H9 (cell line): ENCODE measurements around the gene COP1. TPM values are rescaled to one million over a fixed set of nuclear protein-coding genes. Genes with fewer than 3 reads are reported as not detected.

Source experiments
- DNase-seq: peaks from one replicate; pipeline ENCODE4 v3.0.0-alpha.2; 2017
- H2AFZ ChIP-seq: one replicate; pipeline ENCODE4 v1.6.1; 2013; ENCODE audit warnings: mild to moderate bottlenecking, low read length, control low read depth, moderate library complexity
- H2AK5ac ChIP-seq: 2 replicates; pipeline ENCODE4 v1.6.1; 2013; ENCODE audit warnings: low read length, control low read depth, mixed read lengths; ENCODE audit not compliant: insufficient read length
- H2BK120ac ChIP-seq: one replicate; pipeline ENCODE4 v1.6.1; 2013; ENCODE audit warnings: low read depth, mild to moderate bottlenecking, low read length, control low read depth, inconsistent platforms; ENCODE audit not compliant: poor library complexity, severe bottlenecking
- H2BK12ac ChIP-seq: 2 replicates; pipeline ENCODE4 v1.6.1; 2013; ENCODE audit warnings: low read length, control low read depth, mixed read lengths, low read depth; ENCODE audit not compliant: insufficient read length
- H2BK15ac ChIP-seq: 2 replicates; pipeline ENCODE4 v1.6.1; 2013; ENCODE audit warnings: low read depth, low read length, control low read depth
- H2BK20ac ChIP-seq: one replicate; pipeline ENCODE4 v1.6.1; 2013; ENCODE audit warnings: low read depth, mild to moderate bottlenecking, low read length, control low read depth, inconsistent platforms; ENCODE audit not compliant: poor library complexity, severe bottlenecking
- H2BK5ac ChIP-seq: 2 replicates; pipeline ENCODE4 v1.6.1; 2013; ENCODE audit warnings: low read length, control low read depth, mixed read lengths; ENCODE audit not compliant: insufficient read length
- H3K14ac ChIP-seq: 2 replicates; pipeline ENCODE4 v1.6.1; 2013; ENCODE audit warnings: low read length, control low read depth; ENCODE audit not compliant: insufficient read depth
- H3K18ac ChIP-seq: 2 replicates; pipeline ENCODE4 v1.6.1; 2013; ENCODE audit warnings: low read depth, mild to moderate bottlenecking, mixed read lengths, low read length, control low read depth; ENCODE audit not compliant: insufficient read length
- H3K23ac ChIP-seq: 2 replicates; pipeline ENCODE4 v1.6.1; 2013; ENCODE audit warnings: low read length, control low read depth, mixed read lengths, low read depth; ENCODE audit not compliant: insufficient read length
- H3K23me2 ChIP-seq: 2 replicates; pipeline ENCODE4 v1.6.1; 2013; ENCODE audit warnings: low read depth, mild to moderate bottlenecking, mixed read lengths, low read length, control low read depth; ENCODE audit not compliant: insufficient read length, poor library complexity, severe bottlenecking
- H3K27ac ChIP-seq: 2 replicates; pipeline ENCODE4 v1.5.1; 2013; ENCODE audit warnings: low read length, control low read depth, mixed read lengths, low read depth; ENCODE audit not compliant: insufficient read length
- H3K27me3 ChIP-seq: 2 replicates; pipeline ENCODE4 v1.6.1; 2013; ENCODE audit warnings: low read length, control low read depth, inconsistent platforms; ENCODE audit not compliant: insufficient read depth
- H3K4ac ChIP-seq: 2 replicates; pipeline ENCODE4 v1.6.1; 2013; ENCODE audit warnings: low read depth, mild to moderate bottlenecking, control low read depth, inconsistent platforms, low read length, moderate library complexity
- H3K4me1 ChIP-seq: 2 replicates; pipeline ENCODE4 v1.6.1; 2013; ENCODE audit warnings: low read length, control low read depth, inconsistent platforms; ENCODE audit not compliant: insufficient read depth
- H3K4me2 ChIP-seq: 2 replicates; pipeline ENCODE4 v1.6.1; 2013; ENCODE audit warnings: low read length, control low read depth, mixed read lengths; ENCODE audit not compliant: insufficient read length, insufficient read depth
- H3K56ac ChIP-seq: 2 replicates; pipeline ENCODE4 v1.6.1; 2013; ENCODE audit warnings: low read depth, mild to moderate bottlenecking, mixed read lengths, low read length, control low read depth; ENCODE audit not compliant: insufficient read length
- H3K79me1 ChIP-seq: 2 replicates; pipeline ENCODE4 v1.6.1; 2013; ENCODE audit warnings: low read depth, mild to moderate bottlenecking, moderate library complexity, low read length, control low read depth, inconsistent platforms; ENCODE audit not compliant: insufficient read depth, poor library complexity, severe bottlenecking
- H3K79me2 ChIP-seq: 2 replicates; pipeline ENCODE4 v1.6.1; 2013; ENCODE audit warnings: low read length, control low read depth, inconsistent platforms; ENCODE audit not compliant: insufficient read depth
- H3K9ac ChIP-seq: 2 replicates; pipeline ENCODE4 v1.6.1; 2013; ENCODE audit warnings: low read length, control low read depth, mixed read lengths; ENCODE audit not compliant: insufficient read length; ENCODE audit errors: extremely low read depth
- H3K9me3 ChIP-seq: one replicate; pipeline ENCODE4 v1.6.1; 2013; ENCODE audit warnings: low read depth, low read length, inconsistent platforms; ENCODE audit not compliant: control insufficient read depth
- H3T11ph ChIP-seq: one replicate; pipeline ENCODE4 v1.6.1; 2013; ENCODE audit warnings: mild to moderate bottlenecking, low read length, control low read depth, inconsistent platforms
- H4K20me1 ChIP-seq: one replicate; pipeline ENCODE4 v1.6.1; 2013; ENCODE audit not compliant: control insufficient read depth, insufficient read length, insufficient read depth
- H4K5ac ChIP-seq: 2 replicates; pipeline ENCODE4 v1.6.1; 2013; ENCODE audit warnings: low read depth, mild to moderate bottlenecking, mixed read lengths, low read length, control low read depth; ENCODE audit not compliant: insufficient read length
- H4K8ac ChIP-seq: replicated peaks from 2 replicates; pipeline ENCODE4 v1.6.1; 2013; ENCODE audit warnings: low read length, control low read depth, mixed read lengths, low read depth; ENCODE audit not compliant: insufficient read length
- H4K91ac ChIP-seq: 2 replicates; pipeline ENCODE4 v1.6.1; 2013; ENCODE audit warnings: low read depth, mild to moderate bottlenecking, moderate library complexity, mixed read lengths, low read length, control low read depth; ENCODE audit not compliant: insufficient read length
- H3K27ac Mint-ChIP-seq, 3 experiments: 2 replicates in 2 of 3; 3 replicates in 1 of 3; pipeline ENCODE4 v1.8.0; 2020 to 2021; ENCODE audit warnings: mixed read lengths in 3 of 3, mild to moderate bottlenecking in 1 of 3, moderate library complexity in 1 of 3
- H3K27me3 Mint-ChIP-seq: 2 replicates; pipeline ENCODE4 v1.8.0; 2021; ENCODE audit warnings: low read depth, mild to moderate bottlenecking, moderate library complexity, mixed read lengths
- H3K36me3 Mint-ChIP-seq, 3 experiments: 2 replicates in 2 of 3; 3 replicates in 1 of 3; pipeline ENCODE4 v1.8.0; 2020 to 2021; ENCODE audit warnings: low read depth in 3 of 3, mixed read lengths in 3 of 3; ENCODE audit not compliant: insufficient read depth in 1 of 3
- H3K4me1 Mint-ChIP-seq, 2 experiments: 2 replicates each; pipeline ENCODE4 v1.8.0; 2020; ENCODE audit warnings: mixed read lengths in 2 of 2
- H3K4me3 Mint-ChIP-seq, 2 experiments: 2 replicates in 1 of 2; 3 replicates in 1 of 2; pipeline ENCODE4 v1.8.0; 2020 to 2021; ENCODE audit warnings: mild to moderate bottlenecking in 2 of 2, mixed read lengths in 2 of 2, moderate library complexity in 1 of 2
- H3K9me3 Mint-ChIP-seq, 2 experiments: 2 replicates in 1 of 2; 3 replicates in 1 of 2; pipeline ENCODE4 v1.8.0; 2020; ENCODE audit warnings: mild to moderate bottlenecking in 2 of 2, mixed read lengths in 2 of 2, moderate library complexity in 1 of 2
- WGBS: extraction: QIAGEN DNeasy Blood & Tissue Kit; methylation state at CpG from one replicate; pipeline ENCODE4 v1.1.7; 2013; ENCODE audit warnings: missing lambda C conversion rate, low lambda C conversion rate, mixed read lengths; ENCODE audit not compliant: insufficient read length; ENCODE audit errors: extremely low coverage; 5-methylcytosine and 5-hydroxymethylcytosine counted together
- total RNA-seq: library from RNA; stranded (reverse); gene quantifications from 2 replicates; pipeline ENCODE4 v1.2.1, GENCODE V29; 2021
- TF ChIP-seq, protein P1 (sequence below): fragments of 200-600 bp; sonication (generic); conservative IDR thresholded peaks from 3 replicates; pipeline ENCODE4 v1.8.0; 2021; ENCODE audit warnings: antibody characterized with exemption, mild to moderate bottlenecking

Gene COP1
- total RNA-seq, 1 experiment from 2014 or later: 41.3 TPM

DNA sequence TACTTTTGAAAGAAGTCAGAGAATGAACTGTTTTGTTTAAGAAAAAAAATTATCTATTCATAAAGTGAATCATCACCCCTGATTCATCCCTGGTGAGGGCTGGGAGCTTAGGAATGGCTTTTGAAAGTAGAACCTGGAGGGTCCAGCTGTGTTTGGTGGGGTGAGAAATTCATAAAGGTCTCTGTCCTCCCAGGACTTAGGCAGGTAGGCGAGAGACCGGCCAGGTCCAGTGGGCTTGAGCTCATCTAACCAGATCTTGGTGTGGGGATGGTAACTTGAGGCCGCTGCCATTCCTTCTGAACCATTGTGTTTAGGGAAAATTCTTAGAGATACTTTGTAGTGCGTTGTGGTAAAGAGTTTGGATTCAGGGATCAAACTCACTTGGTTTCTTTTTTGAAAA, 306.9 kb downstream of the COP1 start:
- Histone ChIP-seq H3K23ac (no peak overlapping the region), H3K14ac (no peak overlapping the region), H3K27me3 (peaks cover 67% of the 10 kb centered on the region), H2BK15ac (no peak overlapping the region), H3K79me1 (no peaks in the 10 kb centered on the region), H3K79me2 (no peaks in the 10 kb centered on the region), H4K5ac (no peak overlapping the region), H2AK5ac (no peak overlapping the region), H3K27ac (no peak overlapping the region), H4K20me1 (no peaks in the 10 kb centered on the region), H2BK120ac (no peak overlapping the region), H2BK5ac (no peak overlapping the region), H3K4ac (no peak overlapping the region), H3K23me2 (no peaks in the 10 kb centered on the region), H3K9ac (no peak overlapping the region), H4K91ac (no peak overlapping the region), H3K4me1 (no peaks in the 10 kb centered on the region), H3K18ac (no peak overlapping the region), H2AFZ (no peak overlapping the region), H3K4me2 (no peak overlapping the region), H3K56ac (no peak overlapping the region), H2BK12ac (no peak overlapping the region), H4K8ac (no peak overlapping the region), H3T11ph (no peak overlapping the region), H2BK20ac (no peak overlapping the region), H3K9me3 (no peaks in the 10 kb centered on the region)
- TF ChIP-seq, protein P1, sequence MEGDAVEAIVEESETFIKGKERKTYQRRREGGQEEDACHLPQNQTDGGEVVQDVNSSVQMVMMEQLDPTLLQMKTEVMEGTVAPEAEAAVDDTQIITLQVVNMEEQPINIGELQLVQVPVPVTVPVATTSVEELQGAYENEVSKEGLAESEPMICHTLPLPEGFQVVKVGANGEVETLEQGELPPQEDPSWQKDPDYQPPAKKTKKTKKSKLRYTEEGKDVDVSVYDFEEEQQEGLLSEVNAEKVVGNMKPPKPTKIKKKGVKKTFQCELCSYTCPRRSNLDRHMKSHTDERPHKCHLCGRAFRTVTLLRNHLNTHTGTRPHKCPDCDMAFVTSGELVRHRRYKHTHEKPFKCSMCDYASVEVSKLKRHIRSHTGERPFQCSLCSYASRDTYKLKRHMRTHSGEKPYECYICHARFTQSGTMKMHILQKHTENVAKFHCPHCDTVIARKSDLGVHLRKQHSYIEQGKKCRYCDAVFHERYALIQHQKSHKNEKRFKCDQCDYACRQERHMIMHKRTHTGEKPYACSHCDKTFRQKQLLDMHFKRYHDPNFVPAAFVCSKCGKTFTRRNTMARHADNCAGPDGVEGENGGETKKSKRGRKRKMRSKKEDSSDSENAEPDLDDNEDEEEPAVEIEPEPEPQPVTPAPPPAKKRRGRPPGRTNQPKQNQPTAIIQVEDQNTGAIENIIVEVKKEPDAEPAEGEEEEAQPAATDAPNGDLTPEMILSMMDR: no peak
- Mint-ChIP-seq H3K27ac (no peak overlapping the region), H3K9me3 (peaks cover 6 to 9% of the 10 kb centered on the region in 2 experiments; a peak in 3 of 5 replicates), H3K27me3 (peaks cover 100% of the 10 kb centered on the region), H3K4me1 (peaks cover 2 to 5% of the 10 kb centered on the region in 2 experiments; a peak in 3 of 4 replicates), H3K4me3 (no peak overlapping the region), H3K36me3 (peaks cover 0 to 2% (median 0%) of the 10 kb centered on the region in 3 experiments; a peak in 2 of 7 replicates)
- DNase-seq: no peak
- WGBS: no CpG with 5 or more reads among the region's 4 CpGs
